ENCODE data around the gene AGTR1. TPM values are rescaled to one million over a fixed set of nuclear protein-coding genes. Genes with fewer than 3 reads are reported as not detected.

The AGTR1 gene
- total and polyA plus RNA-seq, 2 of the 13 experiments (the other 11 are each of a cell fraction or from before 2014, with no cell fraction given): 0.64 to 1.5 TPM

- peaks cover 32% of the 10 kb centered on the region for H3K4me1 ChIP-seq (ENCODE audit: insufficient read depth, low read length)
- FAIRE-seq (no peak), ATAC-seq (no peak)
Measured at GRCh38 chr3:148716657-148717056, 19.0 kb downstream of the AGTR1 start.

More at GRCh38 chr3:148716657-148717056, 19.0 kb downstream of the AGTR1 start:
- ChIA-PET POLR2A (interaction anchor here (3.6 kb wide), 1 partner anchor 115 kb away, joined by 12 read pairs; no protein-coding TSS in a partner anchor), CTCF (ENCODE audit: low intra/inter-chr PET ratio, low total read pairs) (no interaction called here)
- Histone ChIP-seq H3K27me3 (ENCODE audit: control insufficient read depth in 1 of 2, insufficient read depth in 2 of 2, low read length in 2 of 2) (no peaks in the 10 kb centered on the region; a peak in 1 of 5 replicates), H3K36me3 (replicated peaks in 1 of 2; ENCODE audit: control insufficient read depth in 1 of 2, insufficient read depth in 2 of 2, low read length in 2 of 2) (no peaks in the 10 kb centered on the region), H2AFZ (ENCODE audit: low read length) (no peak overlapping the region), H3K4me3 (replicated peaks in 1 of 3; ENCODE audit: insufficient read depth in 1 of 3, low read depth in 2 of 3, low read length in 3 of 3) (no peak overlapping the region), H3K79me2 (ENCODE audit: insufficient read depth, low read length) (no peaks in the 10 kb centered on the region), H4K20me1 (ENCODE audit: insufficient read depth, low read length) (no peaks in the 10 kb centered on the region), H3K9ac (ENCODE audit: insufficient read depth, low read depth, low read length) (no peak overlapping the region), H3K27ac (ENCODE audit: extremely low read length, insufficient read depth, low read length) (no peak overlapping the region), H3K9me3 (ENCODE audit: low read length) (no peaks in the 10 kb centered on the region), H3K4me2 (ENCODE audit: low read depth, low read length) (no peak overlapping the region)
- in situ Hi-C loops (cut with HindIII; ENCODE audit: extremely low pct_ligation_motif_present, low pct_unique_long_range_greater_than_20kb) (loop anchor here (10.0 kb wide), 1 partner anchor 342 kb away; no protein-coding TSS in a partner anchor), intact Hi-C loops (cut with micrococcal nuclease; ENCODE audit: unreplicated experiment) (no loop called here)
- BruUV-seq (replicated peaks): no TSS peak
- 93% methylated on average over 1 of the region's 1 CpG for WGBS (ENCODE audit: low lambda C conversion rate)
- TF ChIP-seq ZNF280D (CRISPR knock-in tag; IDR thresholded peaks at IDR 0.05) (no peak), NFIC (IDR thresholded peaks at IDR 0.05; ENCODE audit: low read length) (no peak), HNRNPK (IDR thresholded peaks at IDR 0.05; ENCODE audit: low read depth, low read length, poor library complexity, severe bottlenecking) (no peak), ZNF687 (CRISPR knock-in tag; IDR thresholded peaks at IDR 0.05) (no peak), ZNF292 (CRISPR knock-in tag; IDR thresholded peaks at IDR 0.05; ENCODE audit: borderline replicate concordance, low read depth) (no peak), ZNF543 (CRISPR knock-in tag; IDR thresholded peaks at IDR 0.05) (no peak), MED1 (CRISPR knock-in tag; IDR thresholded peaks at IDR 0.05) (no peak), HDAC6 (IDR thresholded peaks at IDR 0.05; ENCODE audit: low read depth, low read length) (no peak), ZBTB37 (CRISPR knock-in tag; IDR thresholded peaks at IDR 0.05) (no peak)
- DNase-seq (ENCODE audit: low spot score): no peak
